GM19397 (cell line): ENCODE measurements around the gene OR52J3.
"Not testable (repeated sequence)": the region's sequence is repeated elsewhere in the genome, so short reads cannot be mapped to it uniquely, and the experiment has no call there.

Source experiments
- ATAC-seq: cut with Tn5 transposase; IDR thresholded peaks from one replicate; pipeline ENCODE4 v1.9.1; 2021; ENCODE audit warnings: mild to moderate bottlenecking, moderate library complexity; ENCODE audit not compliant: unreplicated experiment

OR52J3 gene

DNA sequence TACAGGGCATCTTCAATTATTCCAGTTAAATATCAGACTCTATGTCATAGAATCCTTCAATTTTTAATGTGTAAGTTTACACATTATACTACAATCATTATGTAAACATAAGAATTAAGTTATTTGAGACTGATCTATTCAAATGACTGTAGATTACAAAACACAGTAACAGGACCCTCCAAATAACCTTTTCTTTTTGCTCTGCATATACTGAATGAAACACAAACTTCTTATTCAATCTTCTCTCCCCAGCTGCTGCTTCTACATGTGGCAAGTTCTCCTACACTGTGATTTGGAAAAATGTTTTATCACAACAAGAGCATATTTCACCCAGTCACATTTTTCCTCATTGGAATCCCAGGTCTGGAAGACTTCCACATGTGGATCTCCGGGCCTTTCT lies at the start of gene OR52J3:
OR52J3 (plus strand) TSS at position 301 of the 400 bp plus-strand sequence; CDS start at position 301, 0 bp downstream.
- ATAC-seq: no peak

DNA sequence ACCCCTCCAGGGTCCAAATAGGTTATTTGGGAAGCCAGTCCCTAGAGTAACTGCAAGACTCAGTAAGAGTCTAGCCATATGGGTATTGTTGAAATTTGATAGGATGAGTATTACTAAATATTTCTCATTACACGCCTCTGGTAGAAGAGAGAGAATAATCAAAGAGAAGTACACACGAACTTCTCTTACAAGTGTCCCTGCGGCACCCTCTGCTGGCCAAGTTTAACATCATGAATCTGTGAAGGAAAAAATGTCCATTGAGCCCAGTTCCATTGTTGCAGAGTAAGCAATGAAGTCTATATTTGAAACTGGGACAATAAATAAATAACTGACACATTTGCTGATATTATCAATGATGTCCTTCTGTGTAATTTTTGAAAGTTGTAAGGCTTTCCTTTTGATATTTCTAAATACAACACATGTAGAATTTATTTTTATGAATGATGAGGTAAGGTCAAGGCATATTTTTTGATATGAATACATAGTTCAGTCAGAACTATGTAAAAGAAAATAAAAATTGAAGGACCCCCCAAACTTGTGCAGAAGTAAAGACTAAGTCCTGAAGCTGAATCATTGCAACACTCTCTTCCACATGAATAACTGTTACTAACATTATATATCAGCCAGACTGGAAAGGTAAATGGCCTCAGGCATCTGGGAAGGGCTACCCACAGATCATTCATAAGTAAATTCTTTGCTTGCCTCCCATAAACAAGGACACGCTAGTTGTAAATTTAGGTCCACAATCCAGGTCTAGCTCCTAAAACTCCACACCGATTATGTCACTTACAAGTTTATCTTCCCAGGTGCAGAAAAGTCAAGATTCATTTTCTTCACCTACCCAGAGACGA lies 41.7 kb upstream of the OR52J3 start:
- ATAC-seq: no peak

DNA sequence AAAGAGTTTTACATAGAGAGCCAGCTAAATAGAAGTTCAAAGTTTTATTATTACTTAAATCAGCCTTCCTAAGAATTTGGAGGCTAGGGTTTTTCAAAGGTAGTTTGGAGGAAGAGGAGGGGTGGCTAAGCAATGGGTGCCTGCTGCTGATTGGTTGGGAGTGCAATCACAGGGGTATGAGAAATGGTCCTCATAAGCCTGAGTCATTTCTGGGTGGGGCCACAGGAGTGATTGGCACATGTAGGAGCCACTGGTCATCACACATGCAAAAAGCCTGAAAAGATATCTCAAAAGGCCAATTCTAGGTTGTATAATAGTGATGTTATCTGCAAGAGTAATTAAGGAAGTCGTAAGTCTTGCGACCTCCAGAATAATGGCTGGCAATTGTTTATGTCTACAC lies 38.8 kb upstream of the OR52J3 start:
- ATAC-seq: no peak

DNA sequence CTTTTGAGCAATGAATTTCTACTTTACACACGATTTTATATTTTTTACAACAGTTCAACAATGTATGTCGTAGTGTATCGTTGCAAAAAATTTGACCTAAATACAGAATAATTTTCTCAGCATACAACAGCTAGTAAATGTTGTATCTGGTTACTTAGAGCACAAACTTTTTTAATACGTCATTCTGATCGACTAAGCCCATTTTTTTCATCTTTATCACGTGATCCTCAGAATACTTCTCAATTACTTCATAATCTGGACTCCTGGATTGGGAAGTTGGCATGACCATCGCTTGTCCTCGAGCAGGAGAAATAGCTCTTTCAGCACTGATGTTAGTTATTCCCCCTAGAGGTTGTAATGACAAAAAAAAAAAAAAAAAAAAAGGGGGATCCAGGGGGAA lies 35.1 kb upstream of the OR52J3 start:
- ATAC-seq: no peak

DNA sequence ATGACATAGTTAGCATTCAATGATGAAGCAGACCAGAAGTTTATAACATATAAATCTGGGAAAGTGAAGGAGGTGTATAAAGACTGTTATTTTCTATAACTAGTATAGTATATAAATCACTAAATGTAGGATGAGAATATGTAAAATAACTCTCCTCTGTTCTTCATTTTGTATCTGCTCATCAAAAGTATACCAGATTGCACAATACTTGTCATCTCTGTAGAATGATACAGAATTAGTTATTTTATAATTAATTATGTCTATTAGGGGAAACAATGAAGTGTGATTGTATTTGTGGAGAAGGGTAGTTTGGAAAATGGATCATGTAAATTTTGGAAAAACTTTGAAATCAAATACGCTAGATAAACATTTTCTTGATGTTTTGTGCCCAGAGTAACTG lies 33.3 kb upstream of the OR52J3 start:
- no peak for ATAC-seq

DNA sequence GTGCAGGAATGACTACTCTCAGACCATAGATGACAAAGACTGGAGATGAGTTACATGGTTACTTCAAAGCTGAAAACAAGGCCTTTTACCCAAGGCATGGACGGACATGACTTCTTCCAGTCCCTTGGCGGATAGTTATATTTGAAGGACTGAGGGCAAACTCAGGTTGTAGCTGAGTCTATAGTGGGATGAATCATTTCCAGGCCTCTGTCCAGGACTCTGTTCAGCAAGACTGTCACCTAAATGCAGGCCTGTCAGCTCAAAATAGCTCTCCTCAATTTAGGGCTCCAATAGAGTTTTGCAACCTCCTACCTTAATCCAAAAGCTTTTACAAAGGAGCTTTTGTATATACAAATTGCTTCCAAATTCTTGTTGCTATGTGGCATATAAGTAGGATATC lies 24.3 kb upstream of the OR52J3 start:
- ATAC-seq: no peak

DNA sequence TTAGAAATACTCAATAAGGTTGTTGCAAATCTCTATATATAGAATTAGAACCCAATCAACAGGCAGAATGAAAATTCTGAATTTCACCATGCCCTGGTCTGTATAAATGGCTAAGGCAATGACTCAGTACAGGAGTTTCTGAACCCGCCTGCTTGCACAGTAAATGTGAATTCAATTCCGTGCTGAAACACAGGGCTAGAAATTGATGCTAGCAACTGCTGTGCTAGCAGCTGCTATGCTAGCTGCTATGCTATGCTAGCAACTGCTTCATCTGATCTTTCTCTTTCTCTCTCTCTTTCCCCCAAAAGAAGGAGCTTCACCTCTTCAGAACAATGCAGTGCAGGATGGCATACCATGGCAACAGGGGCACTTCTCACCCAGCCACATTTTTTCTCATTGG lies 9.7 kb upstream of the OR52J3 start:
- ATAC-seq: no peak

DNA sequence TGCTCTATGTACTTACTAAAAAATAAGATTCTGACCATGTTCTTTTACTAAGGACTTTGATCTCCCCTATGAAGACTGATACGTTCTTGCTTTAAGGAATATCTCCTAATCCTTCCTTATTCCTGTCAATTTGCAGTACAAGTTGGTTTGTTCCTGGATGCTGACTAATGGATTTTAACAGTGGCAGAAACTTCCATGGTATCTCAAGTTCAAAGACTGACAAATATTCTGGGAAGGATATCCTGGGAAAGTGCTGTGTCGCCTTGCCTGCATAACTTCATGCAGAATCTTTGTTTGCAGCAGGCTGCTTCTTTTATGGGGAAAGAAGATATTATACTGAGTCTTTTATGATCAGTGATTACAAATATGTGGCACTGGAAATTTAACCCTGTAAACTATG lies 8.4 kb upstream of the OR52J3 start:
- no peak for ATAC-seq

DNA sequence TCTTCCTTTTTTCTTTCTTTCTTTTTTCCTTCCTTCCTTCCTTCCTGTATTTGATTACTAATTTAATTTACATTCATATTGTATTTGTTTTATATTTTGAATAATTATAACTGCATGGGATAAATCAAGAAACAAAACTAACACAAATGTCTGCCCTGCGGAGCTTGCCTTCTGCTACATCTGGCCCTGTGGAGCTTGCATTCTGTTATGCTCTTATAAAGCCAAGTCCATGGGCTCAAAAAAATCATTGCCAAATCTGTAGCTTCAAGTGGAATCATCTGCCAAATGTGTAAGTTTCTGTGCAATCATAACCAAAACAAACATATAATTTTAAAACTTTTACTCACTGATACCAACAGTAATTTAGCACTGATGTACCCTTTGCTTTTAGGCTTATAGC lies 8.0 kb upstream of the OR52J3 start:
- ATAC-seq: no peak

DNA sequence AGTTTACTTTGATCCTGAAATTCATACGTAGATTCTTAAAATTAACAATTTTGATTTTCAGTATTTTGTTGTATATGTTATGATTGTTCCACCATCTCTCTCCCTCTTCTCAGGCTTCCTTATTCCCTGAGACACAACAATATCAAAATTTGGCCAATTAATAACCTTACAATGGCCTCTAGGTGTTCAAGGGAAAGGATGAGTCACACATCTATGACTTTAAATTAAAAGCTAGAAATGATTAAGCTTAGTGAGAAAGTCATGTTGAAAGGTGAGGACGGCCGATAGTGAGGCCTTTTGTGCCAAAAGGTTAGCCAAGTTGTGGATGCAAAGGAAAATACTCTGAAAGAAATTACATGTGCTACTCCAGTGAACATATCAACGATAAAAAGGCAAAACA lies 5.5 kb upstream of the OR52J3 start:
- ATAC-seq: no peak

DNA sequence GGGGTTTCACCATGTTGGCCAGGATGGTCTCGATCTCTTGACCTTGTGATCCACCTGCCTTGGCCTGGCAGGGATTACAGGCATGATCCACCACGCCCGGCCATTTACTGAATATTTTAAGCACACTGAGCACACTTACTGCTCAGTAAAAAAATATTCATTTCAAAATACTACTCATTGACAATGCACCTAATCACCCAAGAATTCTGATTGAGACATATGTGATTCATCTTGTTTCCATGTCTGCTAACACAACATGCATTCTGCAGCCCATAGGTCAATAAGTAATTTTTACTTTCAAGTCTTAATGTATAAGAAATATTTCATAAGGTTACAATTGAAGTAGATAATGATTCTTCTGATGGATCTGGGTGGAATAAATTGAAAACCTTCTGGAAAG lies 4.2 kb upstream of the OR52J3 start:
- no peak for ATAC-seq

DNA sequence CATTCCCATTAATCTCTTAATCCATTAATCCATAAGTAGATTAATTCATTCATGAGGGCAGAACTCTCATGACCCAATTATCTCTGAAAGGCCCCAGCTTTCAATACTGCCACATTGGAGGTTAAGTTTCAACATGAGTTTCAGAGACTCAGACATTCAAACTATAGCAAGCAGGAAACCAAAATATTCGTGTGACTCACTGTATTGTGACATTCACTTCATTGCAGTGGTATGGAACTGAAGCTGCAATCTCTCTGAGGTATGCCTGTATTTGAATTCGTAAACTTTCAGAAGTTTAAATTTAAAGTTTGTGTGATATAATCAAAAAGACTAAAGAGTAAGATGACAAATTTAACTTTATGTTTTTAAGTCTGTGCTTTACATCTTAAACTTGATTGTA lies 2.9 kb upstream of the OR52J3 start:
- no peak for ATAC-seq

DNA sequence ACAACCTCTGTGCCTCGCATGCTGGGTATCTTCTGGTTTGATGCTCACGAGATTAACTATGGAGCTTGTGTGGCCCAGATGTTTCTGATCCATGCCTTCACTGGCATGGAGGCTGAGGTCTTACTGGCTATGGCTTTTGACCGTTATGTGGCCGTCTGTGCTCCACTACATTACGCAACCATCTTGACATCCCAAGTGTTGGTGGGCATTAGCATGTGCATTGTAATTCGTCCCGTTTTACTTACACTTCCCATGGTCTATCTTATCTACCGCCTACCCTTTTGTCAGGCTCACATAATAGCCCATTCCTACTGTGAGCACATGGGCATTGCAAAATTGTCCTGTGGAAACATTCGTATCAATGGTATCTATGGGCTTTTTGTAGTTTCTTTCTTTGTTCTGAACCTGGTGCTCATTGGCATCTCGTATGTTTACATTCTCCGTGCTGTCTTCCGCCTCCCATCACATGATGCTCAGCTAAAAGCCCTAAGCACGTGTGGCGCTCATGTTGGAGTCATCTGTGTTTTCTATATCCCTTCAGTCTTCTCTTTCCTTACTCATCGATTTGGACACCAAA lies 516 bp downstream of the OR52J3 start:
- no peak for ATAC-seq

DNA sequence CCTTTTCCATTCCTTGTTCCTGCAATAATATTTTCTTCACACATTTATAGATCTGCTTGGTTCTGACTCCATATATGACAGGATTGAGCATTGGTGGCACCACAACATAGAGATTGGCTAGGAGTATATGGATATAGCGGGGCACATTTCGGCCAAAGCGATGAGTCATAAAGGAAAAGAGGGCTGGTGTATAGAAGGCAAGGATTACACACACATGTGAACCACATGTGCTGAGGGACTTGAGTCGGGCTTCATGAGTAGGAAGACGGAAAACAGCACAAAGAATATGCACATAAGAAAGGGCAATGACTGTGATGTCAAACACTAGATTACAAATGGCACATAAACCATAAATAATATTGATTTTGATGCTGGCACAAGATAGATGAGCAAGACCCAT lies 12.4 kb downstream of the OR52J3 start:
- not testable (repeated sequence) for ATAC-seq

DNA sequence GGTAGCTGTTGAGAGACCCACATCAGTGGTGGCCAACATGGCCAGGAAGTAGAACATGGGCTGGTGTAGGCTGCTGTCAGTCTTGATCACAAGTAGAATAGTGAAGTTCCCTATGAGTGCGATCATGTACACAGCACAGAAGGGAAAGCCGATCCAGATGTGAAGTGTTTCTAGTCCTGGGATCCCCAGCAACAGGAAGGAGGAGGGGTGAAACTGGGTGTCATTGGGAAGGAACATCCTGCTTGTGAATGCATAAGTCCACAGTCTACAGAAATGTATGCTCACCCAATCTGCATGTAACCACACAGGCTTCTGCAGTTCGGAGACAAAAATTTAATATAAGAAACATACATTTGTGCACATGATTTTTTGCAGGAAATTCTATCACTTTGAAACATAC lies 13.1 kb downstream of the OR52J3 start, which contains the start of gene OR52E2:
OR52E2 (minus strand) TSS at position 237 of the 400 bp plus-strand sequence; CDS start at position 237, 0 bp downstream.
- ATAC-seq: no peak

DNA sequence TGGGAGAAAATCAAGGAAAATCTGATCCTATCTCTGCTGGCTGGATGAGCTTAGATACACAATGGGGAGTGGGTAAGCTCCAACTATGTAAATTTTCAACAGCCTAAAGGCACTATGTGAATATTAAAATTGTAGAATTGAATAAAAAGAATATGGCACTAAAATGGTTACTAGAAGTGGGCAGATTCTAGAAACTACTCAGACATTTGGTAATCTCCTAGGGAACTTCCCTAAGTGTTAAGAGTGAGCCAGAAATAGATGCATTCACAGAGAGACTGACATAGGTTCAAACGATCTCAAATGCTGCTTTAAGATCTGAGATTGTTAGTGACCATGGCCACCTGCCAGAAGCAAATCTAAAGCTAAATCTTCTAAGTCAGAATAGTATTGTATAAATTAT lies 18.7 kb downstream of the OR52J3 start:
- no peak for ATAC-seq

DNA sequence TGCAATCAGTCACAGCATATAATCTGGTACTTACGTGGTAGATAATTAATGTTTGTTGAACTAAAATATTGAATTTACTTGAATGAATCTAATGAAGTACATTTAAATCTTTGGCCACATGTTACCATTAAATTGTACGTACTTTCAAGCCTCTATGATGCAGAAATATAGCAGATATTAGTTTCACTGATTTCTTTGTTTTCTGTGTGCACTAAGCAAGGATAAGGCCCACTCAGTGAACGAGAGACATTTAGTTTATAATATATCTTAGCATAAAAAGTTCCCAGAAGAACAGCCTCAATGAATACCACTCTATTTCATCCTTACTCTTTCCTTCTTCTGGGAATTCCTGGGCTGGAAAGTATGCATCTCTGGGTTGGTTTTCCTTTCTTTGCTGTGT lies 22.9 kb downstream of the OR52J3 start, which contains the start of gene OR52E1:
OR52E1 (plus strand) TSS at position 301 of the 400 bp plus-strand sequence.
- no peak for ATAC-seq

DNA sequence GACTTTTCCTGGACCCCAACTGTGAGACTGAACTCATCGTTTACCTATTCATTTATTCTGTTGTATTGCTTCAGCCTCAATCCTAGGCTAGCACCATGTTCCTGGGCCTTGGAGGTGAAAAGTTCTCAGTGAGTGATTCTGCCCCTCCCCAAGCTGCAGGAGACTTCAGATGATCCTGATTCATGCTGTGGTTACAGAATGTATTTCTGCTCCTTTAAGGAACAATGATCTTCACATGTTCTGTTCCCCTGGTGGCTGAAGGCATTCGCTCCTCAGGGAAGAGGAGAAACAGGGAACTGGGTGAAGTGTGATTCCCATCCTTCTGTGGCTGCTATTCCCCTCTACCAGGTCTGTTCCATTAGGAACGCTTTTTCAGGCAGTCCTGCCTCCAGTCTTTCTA lies 25.5 kb downstream of the OR52J3 start:
- no peak for ATAC-seq

DNA sequence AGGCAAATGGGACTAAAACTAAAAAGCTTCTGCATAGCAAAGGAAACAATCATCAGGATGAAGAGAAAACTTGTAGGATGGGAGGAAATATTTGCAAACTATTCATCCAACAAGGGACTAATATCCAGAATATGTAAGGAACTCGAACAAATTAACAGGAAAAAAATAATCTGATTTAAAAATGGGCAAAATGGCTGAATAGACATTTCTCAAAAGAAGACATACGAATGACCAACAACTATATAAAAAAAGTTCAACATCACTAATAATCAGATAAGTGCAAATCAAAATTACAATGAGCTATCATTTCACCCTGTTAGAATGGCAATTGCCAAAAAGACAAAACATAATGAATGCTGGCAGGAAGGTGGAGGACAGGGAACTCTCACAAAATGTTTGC lies 35.1 kb downstream of the OR52J3 start:
- no peak for ATAC-seq

DNA sequence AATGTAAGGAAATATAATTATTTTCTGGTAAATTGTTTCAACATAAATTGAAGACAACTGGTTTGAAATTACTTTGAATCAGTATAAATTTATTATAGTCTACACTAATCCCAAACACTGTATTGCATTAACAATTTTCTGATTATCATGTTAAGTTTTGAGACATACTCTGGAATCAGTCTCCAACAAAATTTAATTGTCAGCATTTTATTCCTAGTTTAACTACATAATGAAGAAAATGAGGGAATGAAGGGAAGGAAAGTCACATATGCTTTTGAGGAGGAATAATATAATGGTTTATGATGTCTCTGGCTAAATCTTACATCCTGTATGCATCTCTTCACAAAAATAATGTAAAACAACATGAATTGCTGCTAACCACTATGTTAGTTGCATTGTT lies 37.3 kb downstream of the OR52J3 start:
- ATAC-seq: no peak

DNA sequence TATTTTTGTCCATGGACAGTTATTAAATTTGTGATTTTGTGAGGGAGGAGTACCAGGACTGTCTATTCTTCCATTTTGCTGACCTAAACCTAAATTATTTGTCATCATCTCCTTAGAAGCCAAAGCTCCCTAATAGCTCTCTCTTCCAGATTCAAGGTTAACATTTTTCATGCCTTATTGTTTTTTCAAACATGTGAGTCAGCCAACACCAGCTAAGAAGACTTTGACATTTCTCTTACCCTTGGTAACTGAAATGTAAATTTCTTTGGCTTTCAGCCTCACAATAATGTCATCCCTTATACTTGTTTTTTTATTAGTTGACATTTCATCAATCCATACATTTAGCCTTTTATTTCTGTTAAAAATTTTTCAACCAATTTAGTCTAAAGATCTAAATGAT lies 42.2 kb downstream of the OR52J3 start:
- no peak for ATAC-seq

DNA sequence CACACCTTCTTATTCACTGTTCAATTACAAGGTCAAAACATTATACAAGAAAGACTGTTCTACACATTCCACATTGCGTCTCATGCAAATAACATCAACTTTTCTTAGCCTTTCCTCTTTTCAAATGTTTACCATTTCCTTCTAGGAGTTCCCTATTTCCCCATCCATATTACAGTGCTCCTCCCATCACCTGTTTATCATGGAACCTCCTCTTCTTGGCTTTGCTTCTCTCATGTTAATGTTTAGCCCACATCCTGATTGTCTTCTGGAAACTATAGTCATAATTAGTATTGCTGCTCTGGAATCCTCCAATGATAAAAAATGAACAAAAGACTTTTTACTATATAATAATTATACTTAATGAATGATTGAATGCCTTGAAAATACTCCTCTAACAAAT lies 44.3 kb downstream of the OR52J3 start:
- no peak for ATAC-seq
